K562 (cell line): Measurements from ENCODE around the gene LCP2. TPM values are rescaled to one million over a fixed set of nuclear protein-coding genes. Genes with fewer than 3 reads are reported as not detected.

Experiments
- ATAC-seq: fragments of 200-7000 bp; cut with Tn5 transposase; 3 replicates; pipeline ENCODE4 v1.9.1; 2020; ENCODE audit warnings: moderate library complexity
- BruUV-seq: library from RNA; stranded (reverse); fragments of 400-500 nt; replicated peaks from 2 replicates; lab custom pipeline; 2021; lab: Mats Ljungman, UMichigan
- CTCF ChIA-PET: fragments of 300-600 bp; formaldehyde crosslinking; extraction: SDS; loops from one replicate; lab custom pipeline; 2021; ENCODE audit warnings: low intra/inter-chr PET ratio; lab: Yijun Ruan, JAX
- POLR2A ChIA-PET: fragments of 300-600, 350-650 bp; sonication (Branson Sonifier 250); formaldehyde crosslinking; extraction: SDS; loops from one replicate; lab custom pipeline; 2021; ENCODE audit warnings: antibody characterized with exemption, inconsistent platforms; lab: Yijun Ruan, JAX
- DNase-seq, 4 experiments: peaks; one replicate each; pipeline versions ENCODE4 v3.0.0 to v3.0.0-alpha.2; 2011 to 2018; ENCODE audit warnings: low spot score in 3 of 4, mixed read lengths in 3 of 4; ENCODE audit errors: extremely low read depth in 1 of 4
- FAIRE-seq: peaks from 2 replicates; lab custom pipeline; 2011; peaks lifted over from hg19 to GRCh38; lab: Jason Lieb, UNC
- H2AFZ ChIP-seq: 2 replicates; pipeline ENCODE4 v1.6.0; 2011; ENCODE audit warnings: low read depth, low read length, control low read depth, inconsistent platforms
- H3K27ac ChIP-seq: fragments of 200-600 bp; 3 replicates; pipeline ENCODE4 v1.8.0; 2011; ENCODE audit warnings: low read depth, mild to moderate bottlenecking, control low read depth, inconsistent platforms, low read length, moderate library complexity, mixed read lengths; ENCODE audit errors: extremely low read depth
- H3K27me3 ChIP-seq, 2 experiments: fragments of 300-600 bp in 1 of 2; 2 replicates in 1 of 2; 3 replicates in 1 of 2; pipeline versions ENCODE4 v1.6.0 to v1.8.0; 2011; ENCODE audit warnings: inconsistent platforms in 2 of 2, low read length in 2 of 2, mild to moderate bottlenecking in 1 of 2, mixed read lengths in 1 of 2, moderate library complexity in 1 of 2; ENCODE audit not compliant: control insufficient read depth in 2 of 2, insufficient read depth in 2 of 2
- H3K36me3 ChIP-seq: fragments of 300-600 bp; 3 replicates; pipeline ENCODE4 v1.8.0; 2011; ENCODE audit warnings: mild to moderate bottlenecking, low read length, inconsistent platforms; ENCODE audit not compliant: control insufficient read depth, insufficient read depth
- H3K4me1 ChIP-seq, 2 experiments: fragments of 200-600 bp in 1 of 2; replicated peaks in 1 of 2; 2 replicates in 1 of 2; 3 replicates in 1 of 2; pipeline versions ENCODE4 v1.5.1 to v1.8.0; 2011; ENCODE audit warnings: inconsistent platforms in 2 of 2, low read length in 2 of 2, mild to moderate bottlenecking in 1 of 2, mixed read lengths in 1 of 2, moderate library complexity in 1 of 2; ENCODE audit not compliant: control insufficient read depth in 2 of 2, insufficient read depth in 2 of 2
- H3K4me2 ChIP-seq: 2 replicates; pipeline ENCODE4 v1.6.1; 2011; ENCODE audit warnings: low read length, control low read depth, inconsistent platforms, mixed read lengths; ENCODE audit not compliant: insufficient read depth
- H3K4me3 ChIP-seq: fragments of 200-600 bp; sonication (generic), shearing (Covaris generic); 2 replicates; pipeline ENCODE4 v1.5.1; 2016; ENCODE audit warnings: control low read depth, inconsistent platforms
- H3K79me2 ChIP-seq: fragments of 200-600 bp; 3 replicates; pipeline ENCODE4 v1.8.0; 2011; ENCODE audit warnings: low read length, inconsistent platforms; ENCODE audit not compliant: control insufficient read depth, insufficient read depth
- H3K9ac ChIP-seq, 2 experiments: 2 replicates each; pipeline versions ENCODE4 v1.6.0 to v1.6.1; 2011; ENCODE audit warnings: low read depth in 2 of 2, low read length in 2 of 2, control low read depth in 1 of 2, inconsistent platforms in 1 of 2, mild to moderate bottlenecking in 1 of 2, mixed read lengths in 1 of 2; ENCODE audit not compliant: insufficient read depth in 1 of 2
- H3K9me1 ChIP-seq: one replicate; pipeline ENCODE4 v1.6.0; 2011; ENCODE audit warnings: inconsistent platforms, mild to moderate bottlenecking, low read length, moderate library complexity; ENCODE audit not compliant: control insufficient read depth, insufficient read depth
- H3K9me3 ChIP-seq: replicated peaks from 2 replicates; pipeline ENCODE4 v1.5.1; 2011; ENCODE audit warnings: low read depth, low read length, inconsistent platforms; ENCODE audit not compliant: control insufficient read depth, insufficient read depth
- H4K20me1 ChIP-seq: replicated peaks from 2 replicates; pipeline ENCODE4 v1.6.1; 2011; ENCODE audit warnings: low read length, inconsistent platforms, mixed read lengths; ENCODE audit not compliant: control insufficient read depth, insufficient read depth
- MAFF ChIP-seq: IDR thresholded peaks from 2 replicates; pipeline ENCODE4 v1.6.1; 2012; ENCODE audit warnings: low read length, improper control_type of control experiment
- REST ChIP-seq, 2 experiments: fragments of 450-650 bp; formaldehyde crosslinking in 1 of 2; IDR thresholded peaks; 2 replicates each; pipeline versions ENCODE4 v1.4.0 to v1.6.1; 2014 to 2020; ENCODE audit warnings: mild to moderate bottlenecking in 2 of 2, borderline replicate concordance in 1 of 2, low read depth in 1 of 2
- WGBS: fragments of 100-300 bp; shearing (Covaris generic); methylation state at CpG from one replicate; pipeline ENCODE4 v1.1.6; 2016; ENCODE audit warnings: low coverage, mixed read lengths; ENCODE audit not compliant: insufficient coverage; ENCODE audit errors: missing lambda C conversion rate; 5-methylcytosine and 5-hydroxymethylcytosine counted together
- in situ Hi-C: fragments of 300-500 bp; cut with MboI; formaldehyde crosslinking; loops from 4 replicates; pipeline ENCODE4 v1.15.0; 2018; ENCODE audit warnings: inconsistent platforms, mixed read lengths
- intact Hi-C: fragments of 100-400 bp; cut with micrococcal nuclease; formaldehyde crosslinking; loops from 2 replicates; pipeline ENCODE4 v1.14.2; 2022
- polyA plus RNA-seq, 8 experiments: library from polyadenylated mRNA; depleted of rRNA in 4 of 8; stranded (reverse) in 5 of 8; unstranded in 3 of 8; fragments of >200 nt; fragmentation: Nextera tagmentation in 2 of 8; fragmentation: Illumina TruSeq in 1 of 8; extraction: Ambion mirVana in 2 of 8; extraction: Trizol in 1 of 8; gene quantifications; 2 replicates each; pipeline versions ENCODE4 v1.2.1 to v1.2.3, GENCODE V29; 2011 to 2014; ENCODE audit warnings: inconsistent platforms in 1 of 8, missing spikeins in 1 of 8
- total RNA-seq, 7 experiments: library from RNA; depleted of rRNA in 6 of 7; stranded (reverse); fragments of >200 nt in 6 of 7; fragmentation: Illumina TruSeq in 2 of 7; extraction: Trizol in 2 of 7; gene quantifications; 2 replicates each; pipeline versions ENCODE4 v1.2.1 to v1.2.3, GENCODE V29; 2011 to 2021; ENCODE audit warnings: low replicate concordance in 1 of 7

The LCP2 gene
- total and polyA plus RNA-seq, 9 of the 15 experiments (the other 6 are each of a cell fraction or from before 2014, with no cell fraction given) = 4.0 to 31.3 (median 14.6) TPM

- FAIRE-seq (no peak), ATAC-seq (no peak), DNase-seq (no peak)
- no peaks in the 10 kb centered on the region for H4K20me1 ChIP-seq
- H3K9ac ChIP-seq = no peak overlapping the region
- peaks cover 5% of the 10 kb centered on the region; the same call in 1 of the 3 replicates for H3K79me2 ChIP-seq
- no peaks in the 10 kb centered on the region for H3K36me3 ChIP-seq
- intact Hi-C loops = no loop called here
- H3K9me1 ChIP-seq = no peaks in the 10 kb centered on the region
- H3K27me3 ChIP-seq = no peaks in the 10 kb centered on the region
- TF ChIP-seq MAFF = no peak
- peak; percentile 19; the same call in 1 of the 2 replicates for TF ChIP-seq REST (IDR thresholded peaks at IDR 0.05; ENCODE audit: borderline replicate concordance)
- TF ChIP-seq REST (CRISPR knock-in tag; IDR thresholded peaks at IDR 0.05; ENCODE audit: low read depth) = no peak
- H3K27ac ChIP-seq = no peak overlapping the region
- peak overlapping the region; percentile 1; the same call in 1 of the 2 replicates for H3K4me2 ChIP-seq
- H2AFZ ChIP-seq = peak overlapping the region; percentile 52; the same call in 1 of the 2 replicates
- H3K9me3 ChIP-seq = no peaks in the 10 kb centered on the region
- in situ Hi-C loops = no loop called here
- H3K4me1 ChIP-seq = peaks cover 7 to 36% of the 10 kb centered on the region in 2 experiments; a peak in 4 of 5 replicates
- WGBS = 28% methylated on average over 2 of the region's 2 CpGs
- CTCF ChIA-PET = no interaction called here
- no peak overlapping the region for H3K4me3 ChIP-seq
- POLR2A ChIA-PET = interaction anchor here (0.6 to 1.4 kb wide), 4 partner anchors 17 to 1628 kb away, joined by 3 read pairs; no protein-coding TSS in a partner anchor
- no TSS peak for BruUV-seq
These were observed 30.3 kb upstream of the LCP2 start for GRCh38 chr5:170327829-170328228.
